SK-MEL-5 (cell line): Measurements from ENCODE around the gene GNAS. TPM values are rescaled to one million over a fixed set of nuclear protein-coding genes. Genes with fewer than 3 reads are reported as not detected.
A peak's percentile ranks its signal among the peaks of the same experiment; 100 is the strongest.

Experiments
- DNase-seq: peaks from one replicate; pipeline ENCODE4 v3.0.0-alpha.2; 2016; ENCODE audit warnings: low read depth, low spot score
- in situ Hi-C: cut with HindIII; loops from 2 replicates; pipeline ENCODE4 v1.10.0; 2016; ENCODE audit warnings: low sequenced_read_pairs, high pct_unique_total_duplicates, low pct_unique_long_range_greater_than_20kb
- total RNA-seq: library from RNA; depleted of rRNA; stranded (reverse); fragments of >200 nt; shearing (Covaris generic); gene quantifications from 2 replicates; pipeline ENCODE4 v1.2.3, GENCODE V29; 2014

The GNAS gene
- total RNA-seq, 1 experiment from 2014 or later, result 589 TPM

GRCh38 chr20:58898629-58899408 is 46.3 kb downstream of the GNAS start:
- in situ Hi-C loops, result no loop called here
- DNase-seq, result no peak

GRCh38 chr20:58899512-58899911 is 47.0 kb downstream of the GNAS start:
- DNase-seq, result no peak
- in situ Hi-C loops, result no loop called here

GRCh38 chr20:58900397-58900796 is 47.9 kb downstream of the GNAS start:
- DNase-seq, result no peak
- in situ Hi-C loops, result no loop called here

GRCh38 chr20:58901488-58902402 is 49.2 kb downstream of the GNAS start:
- in situ Hi-C loops, result no loop called here
- DNase-seq, result no peak

- in situ Hi-C loops, result no loop called here
- DNase-seq, result no peak
Observed at GRCh38 chr20:58903614-58904013, 51.1 kb downstream of the GNAS start.

GRCh38 chr20:58905236-58905635 is 52.7 kb downstream of the GNAS start:
- in situ Hi-C loops, result no loop called here
- DNase-seq, result no peak

GRCh38 chr20:58906111-58906510 is 53.6 kb downstream of the GNAS start:
- no peak for DNase-seq
- in situ Hi-C loops, result no loop called here

GRCh38 chr20:58906894-58907293 is 54.4 kb downstream of the GNAS start:
- no peak for DNase-seq
- in situ Hi-C loops, result no loop called here

GRCh38 chr20:58907320-58908137 is 55.0 kb downstream of the GNAS start:
- DNase-seq, result peak; percentile 98
- in situ Hi-C loops, result no loop called here

- no peak for DNase-seq
- in situ Hi-C loops, result no loop called here
Observed at GRCh38 chr20:58908221-58908620, 55.7 kb downstream of the GNAS start.

GRCh38 chr20:58908941-58909340 is 56.4 kb downstream of the GNAS start:
- in situ Hi-C loops, result no loop called here
- DNase-seq, result no peak

- in situ Hi-C loops, result no loop called here
Observed at GRCh38 chr20:58909585-58909984, 57.1 kb downstream of the GNAS start.

GRCh38 chr20:58910473-58910872 is 58.0 kb downstream of the GNAS start:
- DNase-seq, result no peak
- in situ Hi-C loops, result no loop called here

More at GRCh38 chr20:58909585-58909984, 57.1 kb downstream of the GNAS start:
- DNase-seq, result no peak

GRCh38 chr20:58911309-58911708 is 58.8 kb downstream of the GNAS start:
- in situ Hi-C loops, result no loop called here
- no peak for DNase-seq

GRCh38 chr20:58911970-58912369 is 59.5 kb downstream of the GNAS start:
- in situ Hi-C loops, result no loop called here
- no peak for DNase-seq

GRCh38 chr20:58913079-58913478 is 60.6 kb downstream of the GNAS start:
- in situ Hi-C loops, result no loop called here
- no peak for DNase-seq

GRCh38 chr20:58918621-58919020 is 66.1 kb downstream of the GNAS start:
- DNase-seq, result no peak
- in situ Hi-C loops, result no loop called here

- DNase-seq, result no peak
- in situ Hi-C loops, result no loop called here
Observed at GRCh38 chr20:58921564-58921963, 69.0 kb downstream of the GNAS start.
